ENCODE measurements around the gene CD180. TPM values are rescaled to one million over a fixed set of nuclear protein-coding genes. Genes with fewer than 3 reads are reported as not detected.

Gene CD180
- 0.31 TPM for total RNA-seq

DNA sequence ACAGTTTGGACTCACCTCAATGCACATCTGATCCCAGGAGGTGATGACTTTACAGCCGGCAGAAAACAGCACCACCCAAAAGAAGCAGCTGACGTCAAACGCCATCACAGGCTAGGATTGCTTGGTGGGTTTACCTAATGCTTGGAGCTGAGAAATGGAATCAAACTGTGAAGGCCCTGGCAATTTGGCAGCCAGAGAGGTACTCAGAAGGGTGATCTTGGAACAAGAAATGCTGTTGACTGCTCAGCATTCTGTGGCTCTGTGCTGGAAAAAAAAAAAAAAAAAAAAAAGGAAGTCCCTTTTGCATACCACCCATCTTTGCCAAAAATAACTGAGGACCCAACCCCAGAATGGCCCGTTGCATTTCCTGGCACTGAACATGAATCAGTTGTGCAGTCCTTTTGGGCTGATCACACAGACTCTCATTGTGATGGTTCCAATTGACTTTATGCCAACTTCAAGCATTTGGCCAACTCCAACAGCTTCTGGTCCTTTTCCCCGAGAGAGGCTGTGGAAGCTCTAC is at the start of gene CD180:
Gene CD180, minus strand, starts transcription at position 263 of the 523 bp plus-strand sequence. Its CDS starts 158 bp downstream, at position 105.

Data from parietal lobe (tissue), 1 donor.